Measurements from ENCODE around the gene WFDC2. TPM values are rescaled to one million over a fixed set of nuclear protein-coding genes. Genes with fewer than 3 reads are reported as not detected.

Gene WFDC2
- total and polyA plus RNA-seq, 2 of the 8 experiments (the other 6 are each of a cell fraction or from before 2014, with no cell fraction given), result 77.9 to 137 TPM

- Histone ChIP-seq H3K18ac (ENCODE audit: extremely low read depth, low read length) (peak overlapping the region; percentile 49; the same call in 1 of the 2 replicates), H2BK15ac (ENCODE audit: low read length) (no peak overlapping the region), H2BK12ac (ENCODE audit: low read depth, low read length) (no peak overlapping the region), H3K23me2 (ENCODE audit: low read depth, low read length) (no peaks in the 10 kb centered on the region), H3K27me3 (replicated peaks in 1 of 4; ENCODE audit: control insufficient read depth in 3 of 4, extremely low read depth in 1 of 4, insufficient read depth in 3 of 4, low read length in 3 of 4) (no peaks in the 10 kb centered on the region), H2BK120ac (replicated peaks; ENCODE audit: low read depth, low read length) (no peak overlapping the region), H3K14ac (ENCODE audit: insufficient read length) (no peak overlapping the region), H3K4me2 (ENCODE audit: insufficient read depth in 1 of 2, low read depth in 2 of 2, low read length in 2 of 2) (peak overlapping the region in 1 of 2 experiments; percentile 66; a peak in 3 of 4 replicates), H3K9ac (replicated peaks in 1 of 4; ENCODE audit: extremely low read depth in 1 of 4, low read depth in 3 of 4, low read length in 3 of 4) (peak overlapping the region in 2 of 4 experiments; percentile 20 to 27; a peak in 2 of 7 replicates), H2BK5ac (ENCODE audit: low read depth, low read length) (no peak overlapping the region), H2BK20ac (ENCODE audit: low read length) (no peak overlapping the region), H4K8ac (ENCODE audit: extremely low read depth, insufficient read depth, low read length) (peak overlapping the region; percentile 88; the same call in 1 of the 2 replicates), H3K9me3 (ENCODE audit: insufficient read depth in 2 of 2, low read depth in 1 of 2, low read length in 1 of 2) (no peaks in the 10 kb centered on the region), H4K5ac (ENCODE audit: insufficient read length, low read depth, low read length) (no peak overlapping the region), H3K56ac (replicated peaks; ENCODE audit: insufficient read length, low read depth, low read length) (no peak overlapping the region), H3K79me2 (ENCODE audit: control insufficient read depth in 1 of 2, insufficient read depth in 2 of 2, low read length in 2 of 2) (no peaks in the 10 kb centered on the region), H3K4me1 (replicated peaks in 1 of 4; ENCODE audit: control insufficient read depth in 3 of 4, insufficient read depth in 4 of 4, low read length in 3 of 4) (no peaks in the 10 kb centered on the region), H2AFZ (ENCODE audit: low read length) (peak overlapping the region; percentile 63; the same call in 1 of the 2 replicates), H4K91ac (replicated peaks; ENCODE audit: insufficient read length, low read length) (no peak overlapping the region), H2AK5ac (ENCODE audit: low read depth, low read length) (no peak overlapping the region), H3K23ac (ENCODE audit: insufficient read length) (no peak overlapping the region), H3K4ac (replicated peaks; ENCODE audit: insufficient read length, low read depth, low read length) (no peak overlapping the region), H4K20me1 (replicated peaks in 1 of 2; ENCODE audit: control insufficient read depth in 1 of 2, insufficient read depth in 2 of 2, low read length in 2 of 2) (no peaks in the 10 kb centered on the region), H3K79me1 (ENCODE audit: low read depth, low read length) (no peaks in the 10 kb centered on the region), H3K4me3 (ENCODE audit: extremely low read depth in 1 of 4, insufficient read depth in 2 of 4, low read depth in 3 of 4, low read length in 4 of 4) (peak overlapping the region; percentile 17 to 72 (median 61); a peak in 7 of 8 replicates), H3K36me3 (ENCODE audit: control insufficient read depth in 2 of 4, insufficient read depth in 4 of 4, low read length in 3 of 4) (no peaks in the 10 kb centered on the region; a peak in 1 of 8 replicates), H3K27ac (ENCODE audit: low read depth, low read length) (no peak overlapping the region)
- DNase-seq (ENCODE audit: low read depth in 1 of 2, low spot score in 2 of 2), result peak in 1 of 2 experiments; percentile 97
- 18% methylated on average over 33 of the region's 33 CpGs; no CpG with 5 or more reads in 1 of the 2 experiments for WGBS, 2 experiments (ENCODE audit: extremely low coverage in 1 of 2, insufficient coverage in 1 of 2, insufficient read length in 1 of 2, insufficient replicate concordance in 2 of 2, low coverage in 1 of 2, low lambda C conversion rate in 2 of 2, missing lambda C conversion rate in 1 of 2)
- POLR2A ChIA-PET (ENCODE audit: partially characterized antibody), result interaction anchor here (0.6 to 2.2 kb wide), 16 partner anchors 8 to 483 kb away, joined by 3 to 10 read pairs (median 3); partner anchors contain the start of gene SYS1
- FAIRE-seq, result peak; percentile 55
- CTCF ChIA-PET (ENCODE audit: partially characterized antibody), result interaction anchor here (0.6 to 12.6 kb wide), 53 partner anchors 8 to 355 kb away, joined by 3 to 186 read pairs (median 5); partner anchors contain the start of genes DBNDD2, PIGT, SDC4 and SYS1
- TF ChIP-seq TAF1 (IDR thresholded peaks at IDR 0.05; ENCODE audit: low read depth, low read length), result no peak
- TF ChIP-seq KDM4A (IDR thresholded peaks at IDR 0.05; ENCODE audit: low read depth, low read length, severe bottlenecking), result peak; percentile 54
- no peak for TF ChIP-seq CHD2 (IDR thresholded peaks at IDR 0.05; ENCODE audit: low read length)
- TF ChIP-seq HDAC2 (IDR thresholded peaks at IDR 0.05; ENCODE audit: borderline replicate concordance in 1 of 2, low read depth in 2 of 2, low read length in 2 of 2), result peak in 1 of 2 experiments; percentile 64; a peak in 1 of 4 replicates
- peak; percentile 76 for TF ChIP-seq ASH2L (IDR thresholded peaks at IDR 0.05; ENCODE audit: low read length)
- peak; percentile 25; the same call in 1 of the 2 replicates for TF ChIP-seq MAX (IDR thresholded peaks at IDR 0.05)
- TF ChIP-seq RAD21 (IDR thresholded peaks at IDR 0.05 in 1 of 2, conservative IDR thresholded peaks at IDR 0.05 in 1 of 2; ENCODE audit: low read depth in 2 of 2, low read length in 2 of 2), result peak; percentile 91 to 95
- TF ChIP-seq RBBP5 (IDR thresholded peaks at IDR 0.05; ENCODE audit: borderline replicate concordance, low read depth, low read length), result peak; percentile 62; the same call in 1 of the 2 replicates
- peak; percentile 76 for TF ChIP-seq YY1 (IDR thresholded peaks at IDR 0.05; ENCODE audit: low read depth, low read length)
- no peak for TF ChIP-seq TEAD4 (IDR thresholded peaks at IDR 0.05; ENCODE audit: low read depth, low read length)
Measured at GRCh38 chr20:45436732-45437485, 32.6 kb upstream of the WFDC2 start.

Measured in H1 (cell line).